Stimulated activated CD4-positive, alpha-beta T cell treated with anti-CD3 and anti-CD28 coated beads, Interleukin-4, amount 100 ng/mL, for 24 hours (primary cell): Measurements from ENCODE around the gene CTDSP2.
"Not testable (repeated sequence)": the region's sequence is repeated elsewhere in the genome, so short reads cannot be mapped to it uniquely, and the experiment has no call there.

Source experiments
- DNase-seq: peaks from one replicate; pipeline ENCODE4 v3.0.0-alpha.2; 2020

Gene CTDSP2, protein sequence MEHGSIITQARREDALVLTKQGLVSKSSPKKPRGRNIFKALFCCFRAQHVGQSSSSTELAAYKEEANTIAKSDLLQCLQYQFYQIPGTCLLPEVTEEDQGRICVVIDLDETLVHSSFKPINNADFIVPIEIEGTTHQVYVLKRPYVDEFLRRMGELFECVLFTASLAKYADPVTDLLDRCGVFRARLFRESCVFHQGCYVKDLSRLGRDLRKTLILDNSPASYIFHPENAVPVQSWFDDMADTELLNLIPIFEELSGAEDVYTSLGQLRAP

DNA sequence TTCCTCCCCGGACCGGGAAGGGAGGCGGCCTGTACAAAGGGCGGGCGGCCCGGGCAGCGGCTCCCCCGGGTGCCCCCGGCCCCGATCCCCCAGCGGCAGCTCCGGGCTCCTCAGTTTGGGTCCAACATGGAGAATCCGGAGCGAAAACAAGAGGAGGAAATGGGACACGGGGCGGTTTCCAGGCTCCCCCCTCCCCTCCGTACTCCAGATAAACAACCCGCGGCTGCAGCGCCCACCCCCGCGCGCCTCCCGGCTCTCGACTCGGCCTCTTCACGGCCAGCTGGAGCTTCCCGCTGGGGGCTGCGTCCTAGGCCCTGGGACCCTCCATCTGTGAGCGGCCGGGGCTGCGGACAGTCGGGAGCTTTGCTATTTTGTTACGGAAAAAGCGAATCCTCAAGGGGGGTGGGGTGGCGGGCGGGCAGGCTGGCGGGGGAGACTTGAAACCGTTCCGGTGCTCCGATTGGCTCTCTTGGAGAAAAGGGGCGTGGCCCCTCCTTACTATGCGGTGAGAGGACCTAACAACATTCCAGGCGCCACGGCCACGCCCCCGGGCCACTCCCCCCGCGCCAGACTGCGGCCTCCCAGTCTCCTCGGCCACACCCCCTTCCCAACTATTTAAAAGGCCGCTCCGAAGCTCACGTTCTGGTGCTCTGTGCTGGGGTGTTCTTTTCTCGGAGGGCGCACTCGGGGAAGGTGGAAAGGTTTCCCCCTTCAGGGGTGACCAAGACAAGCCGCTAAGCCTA, at the start of gene CTDSP2:
CTDSP2 (minus strand) TSS at position 153 of the 743 bp plus-strand sequence. CDS start 294 bp downstream, outside the sequence.
- DNase-seq = peak; percentile 92

- DNase-seq = no peak
Observed at GRCh38 chr12:57896115-57896433, 49.5 kb upstream of the CTDSP2 start.

GRCh38 chr12:57895389-57896114, 49.0 kb upstream of the CTDSP2 start:
- no peak for DNase-seq

GRCh38 chr12:57894399-57895292, 48.1 kb upstream of the CTDSP2 start:
- no peak for DNase-seq

DNA sequence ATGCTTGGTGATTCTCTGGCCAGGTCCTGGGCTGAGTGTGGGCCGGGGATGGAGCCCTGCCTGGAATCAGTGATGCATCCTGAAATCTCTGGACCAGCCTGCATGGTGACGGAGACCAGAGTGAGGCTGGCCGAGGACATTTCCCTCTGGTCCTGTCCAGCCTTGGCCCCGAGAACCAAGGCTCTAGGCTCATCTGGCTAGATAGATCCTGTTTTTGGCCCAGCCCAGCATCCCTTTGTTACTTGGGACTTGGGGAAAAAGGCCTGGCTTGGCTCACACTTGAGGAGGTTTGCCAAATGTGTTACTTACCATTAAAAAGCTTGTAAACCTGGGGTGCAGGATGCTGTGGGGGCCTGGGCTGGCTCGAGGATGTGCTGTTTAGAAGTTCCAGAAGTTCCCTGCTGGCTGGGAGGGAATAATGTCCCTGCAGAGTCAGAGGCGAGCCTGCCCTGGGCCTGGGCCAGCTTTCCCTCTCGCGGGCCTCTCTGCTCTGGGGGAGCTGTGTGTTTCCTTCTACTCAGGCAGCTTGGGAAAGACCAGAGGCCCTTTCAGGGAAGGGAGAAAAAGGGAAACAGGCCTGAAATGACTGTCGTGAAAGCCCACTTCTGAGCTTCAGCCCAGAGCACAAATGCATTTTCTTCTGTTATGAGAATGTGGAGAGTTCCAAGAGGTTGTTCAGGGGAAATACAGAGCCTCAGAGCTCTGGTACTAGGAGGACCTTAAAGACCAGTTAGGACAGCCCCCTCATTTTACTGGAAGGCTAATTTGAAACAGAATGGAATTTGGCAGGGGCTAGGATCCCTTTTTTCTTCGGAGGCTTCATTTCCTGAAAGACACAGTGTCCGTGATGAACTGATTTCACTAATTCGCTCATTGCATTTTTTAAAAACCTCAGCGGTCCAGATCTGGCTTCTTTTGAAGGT, 47.2 kb upstream of the CTDSP2 start:
- no peak for DNase-seq

DNA sequence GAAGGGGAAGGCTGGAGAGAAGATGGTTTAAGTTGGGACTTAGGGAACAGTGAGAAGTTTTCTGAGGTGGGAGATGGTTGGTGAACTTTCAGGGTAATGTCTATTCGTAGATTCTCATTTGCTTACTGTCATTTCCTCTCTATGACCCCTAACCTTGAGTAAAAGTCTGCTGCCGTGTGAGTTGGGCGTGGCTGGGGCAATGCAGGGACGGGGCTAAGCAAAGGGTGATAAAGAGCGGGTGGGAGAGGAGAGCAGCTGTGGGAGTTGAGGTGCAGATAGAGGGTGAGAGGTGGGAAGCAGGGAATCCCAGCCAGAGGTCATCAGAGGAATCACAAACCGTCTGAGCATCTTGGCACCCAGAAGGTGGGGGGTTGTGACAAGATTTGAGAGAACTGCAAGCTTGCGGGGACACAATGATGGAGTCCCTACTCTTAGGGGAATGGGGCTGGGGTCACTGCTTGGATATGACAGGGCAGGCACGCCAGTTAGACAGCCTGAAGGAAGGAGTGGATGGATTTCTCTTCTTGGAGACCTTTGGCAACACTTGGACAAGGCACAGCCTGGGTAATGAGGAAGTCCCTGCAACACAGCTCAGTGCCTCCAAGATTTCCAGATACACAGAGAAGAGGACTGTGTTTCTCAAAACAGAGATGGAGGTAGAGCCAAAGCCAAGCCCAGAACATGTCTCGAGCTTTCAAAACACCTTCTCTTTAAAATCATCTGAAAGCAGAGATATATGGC, 45.9 kb upstream of the CTDSP2 start:
- DNase-seq = no peak

DNA sequence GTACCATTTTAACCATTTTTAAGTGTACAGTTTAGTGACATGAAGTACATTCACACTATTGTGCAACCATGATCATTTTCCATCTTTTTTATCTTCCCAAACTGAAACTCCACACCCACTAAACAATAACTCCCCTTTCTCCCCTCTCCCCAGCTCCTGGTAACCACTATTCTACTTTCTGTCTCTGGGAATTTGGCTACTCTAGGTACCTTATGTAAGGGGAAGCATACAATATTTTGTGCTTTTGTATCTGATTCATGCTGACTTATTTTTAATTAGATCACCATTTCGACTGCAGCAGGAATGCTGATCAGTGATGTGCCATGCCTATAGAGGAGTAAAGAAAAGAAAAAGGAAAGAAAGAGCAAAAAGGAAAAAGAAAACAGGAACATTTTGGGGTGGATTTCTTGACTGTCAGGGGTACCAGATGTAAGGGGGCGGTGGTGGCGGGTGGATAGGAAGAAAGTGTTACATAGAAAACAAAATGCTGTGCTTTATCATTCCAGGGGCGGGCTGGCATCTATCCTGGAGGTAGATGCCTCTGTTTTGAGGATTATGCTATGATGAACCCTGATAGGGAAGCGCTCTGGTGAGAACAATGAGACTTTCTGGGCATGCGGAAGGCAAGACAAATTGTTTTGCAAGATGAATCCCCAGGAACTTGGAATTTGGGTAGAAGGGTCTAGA, 45.2 kb upstream of the CTDSP2 start:
- DNase-seq = no peak

- no peak for DNase-seq
Observed at GRCh38 chr12:57890191-57891115, 43.9 kb upstream of the CTDSP2 start.

GRCh38 chr12:57889500-57889989, 43.0 kb upstream of the CTDSP2 start:
- DNase-seq = no peak

DNA sequence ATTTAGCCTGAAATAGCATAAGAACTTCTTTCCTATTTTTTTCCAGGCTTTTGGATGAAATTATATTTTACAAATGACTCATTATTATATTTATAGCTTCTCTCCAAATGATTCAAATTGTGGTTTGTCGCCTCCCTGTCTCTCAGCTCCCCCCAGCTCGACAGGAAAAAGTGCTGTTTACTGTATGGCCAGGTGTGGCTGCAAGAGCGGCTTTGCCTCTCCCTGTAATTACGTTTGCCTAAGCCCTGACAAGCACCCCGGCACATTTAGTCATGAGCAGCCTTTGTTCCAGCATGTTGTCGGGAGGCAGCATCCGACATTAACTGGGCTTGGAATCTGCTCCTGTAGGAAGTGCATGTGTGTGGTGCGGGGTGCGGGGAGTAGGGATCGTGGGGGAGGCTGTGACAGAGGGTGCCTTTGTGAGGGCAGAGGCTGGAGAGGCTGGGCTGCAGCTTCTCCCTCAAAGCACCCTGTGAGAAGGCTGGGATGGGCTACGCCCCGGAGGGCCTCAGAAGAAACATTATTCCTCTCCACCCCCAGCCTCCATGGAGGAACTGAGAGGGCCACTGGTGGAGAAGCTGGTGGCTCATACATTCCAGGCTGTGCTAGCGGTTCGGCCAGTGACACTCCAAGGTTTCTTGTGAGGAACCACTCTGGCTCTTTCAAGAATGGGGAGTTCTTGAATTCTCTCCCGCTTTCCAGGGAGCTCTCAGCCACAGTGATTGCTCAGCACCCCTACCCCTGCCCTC, 42.1 kb upstream of the CTDSP2 start:
- peak; percentile 29 for DNase-seq

- DNase-seq = no peak
Observed at GRCh38 chr12:57887631-57888408, 41.3 kb upstream of the CTDSP2 start.

GRCh38 chr12:57886964-57887363, 40.4 kb upstream of the CTDSP2 start:
- DNase-seq = not testable (repeated sequence)

GRCh38 chr12:57886542-57886941, 40.0 kb upstream of the CTDSP2 start:
- no peak for DNase-seq

GRCh38 chr12:57885207-57885606, 38.7 kb upstream of the CTDSP2 start:
- no peak for DNase-seq

- no peak for DNase-seq
Observed at GRCh38 chr12:57883700-57884099, 37.2 kb upstream of the CTDSP2 start.

- no peak for DNase-seq
Observed at GRCh38 chr12:57883057-57883456, 36.5 kb upstream of the CTDSP2 start.

GRCh38 chr12:57882575-57882974, 36.0 kb upstream of the CTDSP2 start:
- DNase-seq = no peak
